Measurements from ENCODE around the gene DSCAML1.
"Not testable (repeated sequence)": the region's sequence is repeated elsewhere in the genome, so short reads cannot be mapped to it uniquely, and the experiment has no call there.

The DSCAML1 gene

DNA sequence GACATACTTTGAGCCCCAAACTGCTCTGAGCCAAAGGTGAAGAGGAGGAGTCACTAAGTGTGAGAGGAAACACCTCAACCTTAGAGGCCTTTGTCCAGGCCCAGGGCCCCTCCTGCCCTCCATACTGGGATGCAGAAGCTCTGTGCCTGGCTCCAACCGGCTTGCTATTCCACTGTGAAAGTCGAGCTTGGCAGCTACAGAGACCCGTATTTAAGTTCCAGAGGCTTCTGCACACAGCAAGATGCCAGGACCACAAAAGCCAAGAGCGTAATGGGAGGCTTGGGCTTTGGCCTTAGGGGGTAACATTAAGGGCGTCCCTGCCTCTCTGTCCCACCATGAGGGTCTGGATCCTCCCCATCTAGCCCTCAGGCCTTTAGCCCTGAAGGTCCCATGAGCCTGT is 31.9 kb downstream of the DSCAML1 start:
- Histone ChIP-seq H3K27ac (no peak overlapping the region), H3K27me3 (replicated peaks) (no peaks in the 10 kb centered on the region), H3K36me3 (replicated peaks) (no peaks in the 10 kb centered on the region), H3K4me3 (ENCODE audit: low read depth, low read length) (no peak overlapping the region)
- in situ Hi-C loops (cut with HindIII; ENCODE audit: low pct_ligation_motif_present, low sequenced_read_pairs): no loop called here
- DNase-seq: no peak
- TF ChIP-seq, protein P1, sequence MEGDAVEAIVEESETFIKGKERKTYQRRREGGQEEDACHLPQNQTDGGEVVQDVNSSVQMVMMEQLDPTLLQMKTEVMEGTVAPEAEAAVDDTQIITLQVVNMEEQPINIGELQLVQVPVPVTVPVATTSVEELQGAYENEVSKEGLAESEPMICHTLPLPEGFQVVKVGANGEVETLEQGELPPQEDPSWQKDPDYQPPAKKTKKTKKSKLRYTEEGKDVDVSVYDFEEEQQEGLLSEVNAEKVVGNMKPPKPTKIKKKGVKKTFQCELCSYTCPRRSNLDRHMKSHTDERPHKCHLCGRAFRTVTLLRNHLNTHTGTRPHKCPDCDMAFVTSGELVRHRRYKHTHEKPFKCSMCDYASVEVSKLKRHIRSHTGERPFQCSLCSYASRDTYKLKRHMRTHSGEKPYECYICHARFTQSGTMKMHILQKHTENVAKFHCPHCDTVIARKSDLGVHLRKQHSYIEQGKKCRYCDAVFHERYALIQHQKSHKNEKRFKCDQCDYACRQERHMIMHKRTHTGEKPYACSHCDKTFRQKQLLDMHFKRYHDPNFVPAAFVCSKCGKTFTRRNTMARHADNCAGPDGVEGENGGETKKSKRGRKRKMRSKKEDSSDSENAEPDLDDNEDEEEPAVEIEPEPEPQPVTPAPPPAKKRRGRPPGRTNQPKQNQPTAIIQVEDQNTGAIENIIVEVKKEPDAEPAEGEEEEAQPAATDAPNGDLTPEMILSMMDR (IDR thresholded peaks at IDR 0.05; ENCODE audit: low read depth, low read length, missing control alignments): no peak

DNA sequence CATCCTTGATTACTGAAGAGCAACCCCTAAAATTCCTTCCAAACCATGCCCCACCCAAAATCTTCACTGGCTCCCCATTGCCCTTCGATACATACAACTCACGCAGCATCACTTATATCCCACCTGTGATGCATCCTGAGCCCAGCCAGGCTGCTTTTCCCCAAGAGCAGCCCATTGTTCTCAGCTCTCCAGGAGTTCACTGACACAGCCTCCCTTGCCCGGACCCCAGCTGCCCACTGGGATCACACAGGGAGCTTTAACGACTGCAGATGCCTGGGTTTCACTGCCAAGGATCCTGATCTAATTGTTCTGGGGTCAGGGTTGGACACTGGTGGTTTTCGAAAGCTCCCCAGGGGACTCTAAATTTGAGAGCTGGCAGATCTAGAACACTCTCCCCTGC is 33.6 kb downstream of the DSCAML1 start:
- H3K27me3 ChIP-seq (replicated peaks); H3K27ac ChIP-seq; H3K36me3 ChIP-seq (replicated peaks); in situ Hi-C loops (cut with HindIII; ENCODE audit: low pct_ligation_motif_present, low sequenced_read_pairs); DNase-seq; H3K4me3 ChIP-seq (ENCODE audit: low read depth, low read length): not testable (repeated sequence)

DNA sequence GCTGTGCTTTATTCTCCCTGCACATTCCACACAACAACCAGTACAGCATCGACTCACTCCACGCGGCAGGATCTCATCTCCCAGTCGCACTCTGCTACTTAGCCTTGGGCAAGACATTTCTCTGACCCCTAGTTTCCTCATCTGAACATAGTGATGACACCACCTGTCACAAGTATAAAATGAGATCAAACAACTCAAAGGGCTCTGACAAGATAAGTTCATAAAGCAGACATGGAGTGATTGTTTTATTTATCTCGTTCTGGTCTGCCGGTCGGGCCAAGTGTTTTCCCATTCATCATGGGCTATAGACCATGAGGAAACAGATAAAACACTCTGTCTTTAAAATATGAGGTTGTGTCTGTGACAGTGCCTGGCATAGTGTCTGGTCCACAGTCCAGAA is 35.0 kb downstream of the DSCAML1 start:
- H3K27ac ChIP-seq: no peak overlapping the region
- H3K4me3 ChIP-seq (ENCODE audit: low read depth, low read length): no peak overlapping the region
- in situ Hi-C loops (cut with HindIII; ENCODE audit: low pct_ligation_motif_present, low sequenced_read_pairs): no loop called here
- no peaks in the 10 kb centered on the region for H3K27me3 ChIP-seq (replicated peaks)
- no peak for DNase-seq
- no peaks in the 10 kb centered on the region for H3K36me3 ChIP-seq (replicated peaks)
- TF ChIP-seq, protein P1 (IDR thresholded peaks at IDR 0.05; ENCODE audit: low read depth, low read length, missing control alignments): no peak

DNA sequence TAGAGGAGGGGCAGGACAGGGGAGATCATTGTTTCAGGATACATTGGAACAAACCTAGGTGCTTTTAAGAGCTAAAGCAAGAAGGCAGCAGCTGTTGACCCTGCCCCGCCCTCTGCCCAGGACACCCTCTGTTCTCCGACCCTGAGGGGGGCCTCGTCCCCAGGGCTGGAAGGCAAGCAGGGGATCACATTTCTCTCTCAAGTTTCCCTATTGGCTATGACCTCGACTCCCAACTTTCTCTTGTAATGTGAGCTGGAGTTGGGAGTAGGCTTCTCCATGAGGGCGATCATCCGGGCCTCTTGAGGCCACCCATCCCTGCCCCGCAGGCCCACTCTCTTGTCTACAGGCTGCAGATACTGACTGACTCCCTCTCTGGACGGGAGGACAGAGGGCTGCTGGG is 37.7 kb downstream of the DSCAML1 start:
- H3K36me3 ChIP-seq (replicated peaks): no peaks in the 10 kb centered on the region
- in situ Hi-C loops (cut with HindIII; ENCODE audit: low pct_ligation_motif_present, low sequenced_read_pairs): no loop called here

DNA sequence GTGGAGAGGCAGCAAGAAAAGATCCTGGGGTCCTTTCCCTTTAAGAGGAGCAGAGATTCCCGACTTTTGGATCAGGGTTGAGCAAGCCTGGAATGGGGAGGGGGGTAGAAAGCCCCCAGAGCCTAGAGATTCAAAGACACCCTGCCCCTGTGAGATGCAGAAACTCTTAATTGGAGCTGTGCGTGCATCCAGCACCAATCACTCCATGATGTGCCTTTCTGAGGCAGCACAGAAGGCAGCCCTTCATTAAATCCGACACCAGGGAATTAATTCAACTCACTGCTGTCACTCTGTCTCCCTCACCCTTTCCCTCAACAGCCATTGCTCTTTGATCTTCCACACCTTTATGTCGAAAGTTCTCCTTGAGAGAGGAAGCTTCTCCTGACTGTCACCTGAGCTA is 43.0 kb downstream of the DSCAML1 start:
- no peaks in the 10 kb centered on the region for H3K27me3 ChIP-seq (replicated peaks)
- H3K36me3 ChIP-seq (replicated peaks): no peaks in the 10 kb centered on the region
- H3K4me3 ChIP-seq (ENCODE audit: low read depth, low read length): no peak overlapping the region
- no peak for DNase-seq
- in situ Hi-C loops (cut with HindIII; ENCODE audit: low pct_ligation_motif_present, low sequenced_read_pairs): no loop called here
- TF ChIP-seq, protein P1 (IDR thresholded peaks at IDR 0.05; ENCODE audit: low read depth, low read length, missing control alignments): no peak
- H3K27ac ChIP-seq: no peak overlapping the region

More for the DNA sequence above, 37.7 kb downstream of the DSCAML1 start:
- H3K27ac ChIP-seq: no peak overlapping the region
- no peak overlapping the region for H3K4me3 ChIP-seq (ENCODE audit: low read depth, low read length)
- DNase-seq: no peak
- H3K27me3 ChIP-seq (replicated peaks): no peaks in the 10 kb centered on the region
- TF ChIP-seq, protein P1 (IDR thresholded peaks at IDR 0.05; ENCODE audit: low read depth, low read length, missing control alignments): no peak

DNA sequence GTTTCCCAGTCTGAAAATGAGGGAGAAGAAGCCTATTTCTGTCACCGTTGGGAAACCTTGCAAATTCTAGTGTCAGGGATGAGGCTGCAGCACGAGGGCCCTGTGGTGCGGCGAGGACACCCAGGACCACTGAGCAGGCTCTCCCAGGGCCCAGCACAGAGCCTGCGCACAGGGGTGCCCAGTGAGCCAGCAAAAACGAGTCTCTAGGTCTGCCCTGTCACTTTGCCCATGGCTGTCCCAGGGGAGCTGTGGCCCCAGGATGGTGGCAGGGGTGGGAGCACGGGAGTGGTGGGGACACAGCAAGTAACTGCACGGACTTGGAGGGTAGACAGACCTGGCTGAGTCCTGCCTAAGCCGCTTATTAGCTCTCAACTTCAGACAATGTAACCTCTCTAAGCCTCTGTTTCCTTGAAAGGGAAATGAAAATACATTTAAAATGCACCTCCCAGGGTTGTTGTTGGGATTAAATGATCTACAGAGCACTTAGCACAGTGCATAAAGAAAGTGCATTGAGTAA is 44.2 kb downstream of the DSCAML1 start:
- no peak overlapping the region for H3K27ac ChIP-seq
- in situ Hi-C loops (cut with HindIII; ENCODE audit: low pct_ligation_motif_present, low sequenced_read_pairs): no loop called here
- no peaks in the 10 kb centered on the region for H3K36me3 ChIP-seq (replicated peaks)
- TF ChIP-seq, protein P1 (IDR thresholded peaks at IDR 0.05; ENCODE audit: low read depth, low read length, missing control alignments): no peak
- no peak overlapping the region for H3K4me3 ChIP-seq (ENCODE audit: low read depth, low read length)
- DNase-seq: no peak
- H3K27me3 ChIP-seq (replicated peaks): no peaks in the 10 kb centered on the region

Measured in brain microvascular endothelial cell (primary cell).